ENCODE data around the gene CPNE7.
A peak's percentile ranks its signal among the peaks of the same experiment; 100 is the strongest.

CPNE7 gene

DNA sequence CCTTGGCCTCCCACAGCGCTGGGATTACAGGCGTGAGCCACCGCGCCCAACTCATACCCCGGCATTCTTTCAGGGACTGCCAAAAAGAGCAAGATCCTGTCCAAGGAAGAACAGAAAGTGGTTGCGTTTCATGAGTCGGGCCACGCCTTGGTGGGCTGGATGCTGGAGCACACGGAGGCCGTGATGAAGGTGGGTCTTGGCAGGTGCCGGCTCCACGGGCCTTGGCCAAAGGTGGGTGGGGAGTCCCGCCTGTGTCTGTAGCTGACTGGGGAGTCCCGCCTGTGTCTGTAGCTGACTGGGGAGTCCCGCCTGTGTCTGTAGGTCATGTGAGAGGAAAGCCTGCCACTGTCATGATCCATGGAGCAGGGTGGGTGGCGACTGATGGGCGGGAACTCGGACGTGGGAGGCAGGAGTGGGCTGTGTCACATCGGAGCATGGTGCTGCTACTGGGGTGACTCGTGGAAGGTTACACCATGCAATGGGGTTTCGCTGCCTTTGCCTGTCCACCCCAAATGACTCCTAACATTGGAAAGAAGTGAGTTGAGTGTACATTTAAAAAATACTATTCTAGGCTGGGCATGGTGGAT is 25.0 kb upstream of the CPNE7 start:
- DNase-seq, result no peak

DNA sequence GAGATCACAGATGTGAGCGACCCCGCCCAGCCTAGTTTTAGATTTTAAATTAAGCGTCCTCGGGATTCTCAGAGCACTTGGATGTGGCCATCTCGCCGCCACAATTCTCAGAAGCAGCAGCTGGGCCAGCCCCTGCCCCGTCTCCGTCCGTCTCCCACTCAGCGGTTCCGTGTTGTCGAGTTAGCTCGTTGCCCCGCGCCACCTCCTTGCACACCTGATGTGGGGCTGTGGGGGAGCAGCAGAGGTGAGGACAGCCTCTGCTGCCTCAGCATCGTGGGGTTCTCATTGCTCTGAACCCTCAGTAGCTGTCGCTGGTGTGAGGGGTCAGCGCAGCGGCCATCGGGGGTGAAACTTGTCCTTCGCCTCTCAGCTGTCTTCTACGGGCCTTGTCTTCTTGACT is 23.2 kb upstream of the CPNE7 start:
- no peak for DNase-seq

DNA sequence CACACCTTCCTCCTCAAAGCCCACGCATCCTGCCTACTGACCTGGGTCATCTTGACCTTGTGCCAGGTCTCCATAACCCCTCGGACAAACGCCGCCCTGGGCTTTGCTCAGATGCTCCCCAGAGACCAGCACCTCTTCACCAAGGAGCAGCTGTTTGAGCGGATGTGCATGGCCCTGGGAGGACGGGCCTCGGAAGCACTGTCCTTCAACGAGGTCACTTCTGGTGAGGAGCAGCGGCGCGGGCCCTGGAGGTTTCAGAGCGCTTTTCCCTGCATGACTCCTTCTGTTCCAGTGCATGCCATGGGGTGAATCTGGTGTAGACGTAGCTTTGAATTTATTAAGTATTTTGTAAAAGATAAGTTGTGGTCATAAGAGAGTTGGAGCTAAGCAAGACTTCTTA is 22.6 kb upstream of the CPNE7 start:
- no peak for DNase-seq

DNA sequence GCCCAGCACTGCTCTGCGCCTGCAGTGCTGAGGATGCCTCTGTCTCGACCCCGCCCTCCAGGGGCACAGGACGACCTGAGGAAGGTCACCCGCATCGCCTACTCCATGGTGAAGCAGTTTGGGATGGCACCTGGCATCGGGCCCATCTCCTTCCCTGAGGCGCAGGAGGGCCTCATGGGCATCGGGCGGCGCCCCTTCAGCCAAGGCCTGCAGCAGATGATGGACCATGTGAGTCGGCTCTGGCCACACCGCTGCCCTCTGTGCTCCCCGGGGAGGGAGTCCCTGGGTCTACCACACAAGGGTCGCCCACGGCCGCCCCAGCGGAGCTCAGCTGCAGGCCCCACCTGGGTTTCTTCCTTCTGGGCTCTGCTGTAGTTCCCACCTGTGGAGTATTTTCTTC is 21.8 kb upstream of the CPNE7 start:
- no peak for DNase-seq

DNA sequence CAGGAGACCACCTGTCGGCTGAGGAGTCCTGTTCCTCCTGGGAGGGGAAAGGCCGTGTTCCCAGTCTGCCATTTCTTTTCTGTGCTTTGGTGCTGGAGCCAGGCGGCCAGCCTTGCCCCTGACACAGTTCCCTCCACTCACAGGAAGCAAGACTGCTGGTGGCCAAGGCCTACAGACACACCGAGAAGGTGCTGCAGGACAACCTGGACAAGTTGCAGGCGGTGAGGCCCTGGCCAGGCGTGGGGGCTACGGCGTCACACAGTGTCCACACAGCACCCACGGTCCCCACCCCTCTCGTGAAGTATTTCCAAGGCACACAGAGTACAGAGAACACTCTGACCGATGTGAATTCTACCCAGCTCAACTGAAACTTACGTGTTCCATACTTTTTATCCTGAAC is 21.2 kb upstream of the CPNE7 start:
- DNase-seq, result no peak

DNA sequence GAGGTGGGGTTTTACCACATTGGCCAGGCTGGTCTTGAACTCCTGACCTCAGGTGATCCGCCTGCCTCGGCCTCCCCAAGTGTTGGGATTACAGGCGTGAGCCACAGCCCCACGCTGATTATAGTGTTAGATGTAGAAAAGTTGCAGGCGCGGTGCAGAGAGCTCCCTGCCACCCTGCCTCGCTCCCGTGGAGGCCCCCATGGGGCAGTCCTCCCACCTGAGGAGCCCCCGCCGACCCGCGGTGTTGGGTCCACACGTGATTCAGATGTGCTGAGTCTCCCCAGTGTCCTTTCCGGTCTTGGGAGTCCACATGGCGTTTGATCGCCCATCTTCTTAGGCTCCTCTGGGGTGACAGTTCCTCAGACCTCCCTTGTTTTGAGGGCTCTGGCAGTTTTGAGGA is 20.3 kb upstream of the CPNE7 start:
- no peak for DNase-seq

DNA sequence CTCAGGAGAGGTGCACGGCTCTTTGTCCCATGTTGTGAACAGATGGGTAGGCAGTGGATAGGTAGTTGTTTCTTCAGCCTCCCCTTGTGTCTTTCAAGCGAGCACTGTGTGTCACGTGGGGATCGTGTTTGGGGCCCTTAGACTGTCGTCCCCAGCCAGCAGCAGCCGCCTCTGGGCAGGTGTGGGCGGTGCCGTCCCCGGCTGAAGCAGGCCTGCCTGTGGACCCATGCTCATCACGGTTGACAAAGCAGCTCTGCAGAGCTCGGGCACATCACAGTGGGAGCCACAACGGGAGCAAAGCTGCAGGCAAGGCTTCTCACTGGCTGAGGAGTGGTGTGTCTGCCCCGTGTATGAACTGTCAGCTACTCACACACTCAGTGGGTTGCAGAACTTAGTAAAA is 19.8 kb upstream of the CPNE7 start:
- no peak for DNase-seq

DNA sequence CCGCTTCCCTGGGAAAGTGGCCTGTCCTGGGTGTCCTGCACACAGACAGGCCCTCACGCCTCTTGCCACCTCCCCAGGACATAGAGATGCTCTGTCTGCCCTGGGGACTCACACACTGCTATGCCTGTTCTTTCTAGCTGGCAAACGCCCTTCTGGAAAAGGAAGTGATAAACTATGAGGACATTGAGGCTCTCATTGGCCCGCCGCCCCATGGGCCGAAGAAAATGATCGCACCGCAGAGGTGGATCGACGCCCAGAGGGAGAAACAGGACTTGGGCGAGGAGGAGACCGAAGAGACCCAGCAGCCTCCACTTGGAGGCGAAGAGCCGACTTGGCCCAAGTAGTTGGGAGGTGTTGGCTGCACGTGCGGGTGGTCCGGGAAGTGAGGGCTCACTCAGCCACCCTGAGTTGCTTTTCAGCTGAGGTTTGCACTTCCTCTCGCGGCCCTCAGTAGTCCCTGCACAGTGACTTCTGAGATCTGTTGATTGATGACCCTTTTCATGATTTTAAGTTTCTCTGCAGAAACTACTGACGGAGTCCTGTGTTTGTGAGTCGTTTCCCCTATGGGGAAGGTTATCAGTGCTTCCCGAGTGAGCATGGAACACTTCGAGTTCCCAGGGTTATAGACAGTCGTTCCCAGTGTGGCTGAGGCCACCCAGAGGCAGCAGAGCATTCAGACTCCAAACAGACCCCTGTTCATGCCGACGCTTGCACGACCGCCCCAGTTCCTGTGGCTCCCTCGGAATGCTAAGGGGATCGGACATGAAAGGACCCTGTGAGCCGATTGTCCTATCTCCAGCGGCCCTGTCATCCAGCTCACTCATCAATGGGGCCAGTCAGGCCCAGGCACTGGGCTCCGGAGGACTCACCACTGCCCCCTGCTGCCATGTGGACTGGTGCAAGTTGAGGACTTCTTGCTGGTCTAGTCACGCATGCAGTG is 18.5 kb upstream of the CPNE7 start:
- DNase-seq, result no peak

DNA sequence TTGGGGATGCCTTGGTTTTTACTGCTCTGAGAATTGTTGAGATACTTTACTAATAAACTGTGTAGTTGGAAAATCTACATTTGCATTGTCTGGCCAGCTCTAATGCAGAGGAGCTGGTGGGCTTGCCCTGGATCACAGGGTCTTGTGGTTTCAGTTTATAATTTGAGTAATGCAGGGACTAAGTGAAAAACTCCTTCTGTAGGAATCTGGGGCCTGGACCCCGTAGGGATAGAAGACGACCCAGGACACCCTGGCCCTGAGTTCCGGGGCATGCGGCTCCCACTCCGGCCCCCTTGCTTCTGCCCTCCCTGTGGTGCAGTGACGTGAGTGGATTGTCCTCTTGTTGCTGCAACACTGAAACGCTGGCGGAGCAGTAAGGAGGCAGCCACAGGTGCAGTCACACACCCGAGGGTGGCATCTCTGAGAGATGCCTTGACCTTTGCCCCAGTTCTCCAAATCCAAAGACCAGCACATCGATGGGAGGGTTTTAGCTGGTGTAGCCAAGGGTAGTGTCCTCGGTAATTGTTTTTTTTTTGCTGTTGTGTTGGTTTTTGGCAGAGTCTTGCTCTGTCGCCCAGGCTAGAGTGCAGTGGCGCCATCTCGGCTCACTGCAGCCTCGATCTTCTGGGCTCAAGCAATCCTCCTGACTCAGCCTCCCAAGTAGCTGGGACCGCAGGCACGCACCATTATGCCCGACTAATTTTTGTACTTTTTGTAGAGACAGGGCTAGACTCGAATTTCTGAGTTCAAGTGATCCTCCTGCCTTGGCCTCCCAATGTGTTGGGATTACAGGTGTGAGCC is 17.7 kb upstream of the CPNE7 start:
- no peak for DNase-seq

DNA sequence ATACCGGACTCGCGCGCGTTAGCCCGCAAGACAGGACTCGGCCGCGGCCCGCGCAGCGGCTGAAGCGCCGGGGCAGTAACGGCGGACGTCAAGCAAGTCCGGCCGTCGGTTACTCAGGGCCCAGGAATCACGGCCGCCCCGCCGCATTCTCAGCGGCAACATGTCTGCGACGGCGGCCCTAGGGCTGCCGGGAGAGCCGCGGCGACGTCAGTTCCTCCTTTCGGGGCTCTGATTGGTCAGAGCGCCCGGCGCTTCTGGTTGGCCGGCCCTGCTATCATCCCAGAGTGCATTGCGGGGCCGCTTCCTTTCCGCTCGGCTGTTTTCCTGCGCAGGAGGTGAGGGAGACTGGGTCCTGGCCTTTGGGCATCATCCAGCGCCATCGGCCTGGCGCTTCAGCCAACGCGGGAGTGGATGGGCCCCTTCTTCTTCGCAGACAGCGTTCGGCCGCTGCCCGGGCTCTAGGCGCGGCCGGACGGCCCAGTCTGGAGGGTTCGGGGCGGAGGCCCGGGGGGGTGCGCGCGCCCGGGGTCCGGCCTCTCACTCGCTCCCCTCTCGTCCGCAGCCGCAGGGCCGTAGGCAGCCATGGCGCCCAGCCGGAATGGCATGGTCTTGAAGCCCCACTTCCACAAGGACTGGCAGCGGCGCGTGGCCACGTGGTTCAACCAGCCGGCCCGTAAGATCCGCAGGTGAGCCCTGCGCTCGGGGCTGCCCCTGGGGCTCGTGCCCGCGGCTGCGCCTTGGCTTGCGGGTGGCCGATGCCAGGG is 15.0 kb upstream of the CPNE7 start, which contains the start of gene RPL13:
TSS of gene RPL13 (plus strand) at position 305 of the 764 bp plus-strand sequence. CDS start at position 583, 278 bp downstream.
- DNase-seq, result peak; percentile 81 to 85

DNA sequence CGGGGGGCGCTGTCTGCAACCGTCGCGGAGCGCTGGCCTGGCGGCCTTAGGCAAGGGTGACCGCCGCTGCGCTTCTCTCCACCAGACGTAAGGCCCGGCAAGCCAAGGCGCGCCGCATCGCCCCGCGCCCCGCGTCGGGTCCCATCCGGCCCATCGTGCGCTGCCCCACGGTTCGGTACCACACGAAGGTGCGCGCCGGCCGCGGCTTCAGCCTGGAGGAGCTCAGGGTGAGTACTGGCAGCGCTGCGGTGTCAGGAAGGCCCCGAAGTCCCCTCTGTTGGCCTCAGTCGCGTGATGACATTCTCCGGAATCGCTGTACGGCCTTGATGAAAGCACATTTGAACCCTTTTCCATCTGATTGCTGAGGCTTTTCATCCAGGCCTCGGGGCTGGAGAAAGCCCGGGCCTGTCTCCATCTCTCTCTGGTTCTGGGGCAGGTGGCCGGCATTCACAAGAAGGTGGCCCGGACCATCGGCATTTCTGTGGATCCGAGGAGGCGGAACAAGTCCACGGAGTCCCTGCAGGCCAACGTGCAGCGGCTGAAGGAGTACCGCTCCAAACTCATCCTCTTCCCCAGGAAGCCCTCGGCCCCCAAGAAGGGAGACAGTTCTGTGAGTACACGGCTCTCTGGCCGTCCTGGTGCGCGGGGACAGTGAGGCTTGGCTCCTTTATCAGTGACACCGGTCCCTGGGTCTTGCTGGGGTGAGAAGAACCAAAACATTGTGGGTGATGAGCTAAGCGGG is 14.2 kb upstream of the CPNE7 start:
- DNase-seq, result no peak

DNA sequence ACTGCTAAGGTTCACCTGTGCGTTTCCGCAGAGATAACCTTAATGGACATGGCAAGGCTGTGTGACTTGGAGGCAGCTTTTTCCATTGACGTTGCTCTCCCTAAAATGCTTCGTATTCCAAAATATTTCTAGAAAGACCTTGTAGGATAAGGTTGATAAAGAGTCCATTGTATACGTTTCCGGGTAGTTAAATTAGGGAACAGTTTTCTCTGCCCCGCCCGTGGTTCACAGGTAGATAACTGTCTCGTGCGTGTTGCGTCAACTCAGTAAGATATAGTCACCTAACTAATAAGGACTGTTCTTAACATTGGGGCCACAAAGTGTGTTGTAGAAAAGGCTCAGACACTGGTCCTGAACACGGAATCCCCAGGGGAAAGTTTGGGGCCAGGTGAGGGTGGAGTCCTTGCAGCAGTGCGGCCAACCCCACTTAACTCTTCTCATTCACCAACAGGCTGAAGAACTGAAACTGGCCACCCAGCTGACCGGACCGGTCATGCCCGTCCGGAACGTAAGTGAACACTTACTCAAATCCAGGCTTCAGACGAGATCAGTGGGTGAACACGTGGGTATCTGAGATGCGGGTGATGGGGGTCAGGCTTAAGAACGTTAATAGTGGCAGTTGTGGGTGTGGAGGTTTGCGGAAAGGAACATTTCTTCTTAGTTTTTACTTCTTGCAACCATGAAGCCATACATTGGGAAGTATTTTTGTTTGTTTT is 13.5 kb upstream of the CPNE7 start:
- no peak for DNase-seq

DNA sequence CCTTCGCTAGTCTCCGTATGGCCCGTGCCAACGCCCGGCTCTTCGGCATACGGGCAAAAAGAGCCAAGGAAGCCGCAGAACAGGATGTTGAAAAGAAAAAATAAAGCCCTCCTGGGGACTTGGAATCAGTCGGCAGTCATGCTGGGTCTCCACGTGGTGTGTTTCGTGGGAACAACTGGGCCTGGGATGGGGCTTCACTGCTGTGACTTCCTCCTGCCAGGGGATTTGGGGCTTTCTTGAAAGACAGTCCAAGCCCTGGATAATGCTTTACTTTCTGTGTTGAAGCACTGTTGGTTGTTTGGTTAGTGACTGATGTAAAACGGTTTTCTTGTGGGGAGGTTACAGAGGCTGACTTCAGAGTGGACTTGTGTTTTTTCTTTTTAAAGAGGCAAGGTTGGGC is 12.6 kb upstream of the CPNE7 start:
- DNase-seq, result no peak

DNA sequence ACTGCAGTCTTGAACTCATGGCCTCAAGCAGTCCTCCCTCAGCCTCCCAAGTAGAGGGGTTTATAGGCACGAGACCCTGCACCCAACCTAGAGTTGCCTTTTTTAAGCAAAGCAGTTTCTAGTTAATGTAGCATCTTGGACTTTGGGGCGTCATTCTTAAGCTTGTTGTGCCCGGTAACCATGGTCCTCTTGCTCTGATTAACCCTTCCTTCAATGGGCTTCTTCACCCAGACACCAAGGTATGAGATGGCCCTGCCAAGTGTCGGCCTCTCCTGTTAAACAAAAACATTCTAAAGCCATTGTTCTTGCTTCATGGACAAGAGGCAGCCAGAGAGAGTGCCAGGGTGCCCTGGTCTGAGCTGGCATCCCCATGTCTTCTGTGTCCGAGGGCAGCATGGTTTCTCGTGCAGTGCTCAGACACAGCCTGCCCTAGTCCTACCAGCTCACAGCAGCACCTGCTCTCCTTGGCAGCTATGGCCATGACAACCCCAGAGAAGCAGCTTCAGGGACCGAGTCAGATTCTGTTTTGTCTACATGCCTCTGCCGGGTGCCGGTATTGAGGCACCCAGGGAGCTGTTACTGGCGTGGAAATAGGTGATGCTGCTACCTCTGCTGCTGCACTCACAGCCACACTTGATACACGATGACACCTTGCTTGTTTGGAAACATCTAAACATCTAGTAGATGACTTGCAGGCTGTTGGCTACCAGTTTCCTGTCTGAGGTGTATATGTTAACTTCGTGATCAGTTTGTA is 11.7 kb upstream of the CPNE7 start:
- no peak for DNase-seq

DNA sequence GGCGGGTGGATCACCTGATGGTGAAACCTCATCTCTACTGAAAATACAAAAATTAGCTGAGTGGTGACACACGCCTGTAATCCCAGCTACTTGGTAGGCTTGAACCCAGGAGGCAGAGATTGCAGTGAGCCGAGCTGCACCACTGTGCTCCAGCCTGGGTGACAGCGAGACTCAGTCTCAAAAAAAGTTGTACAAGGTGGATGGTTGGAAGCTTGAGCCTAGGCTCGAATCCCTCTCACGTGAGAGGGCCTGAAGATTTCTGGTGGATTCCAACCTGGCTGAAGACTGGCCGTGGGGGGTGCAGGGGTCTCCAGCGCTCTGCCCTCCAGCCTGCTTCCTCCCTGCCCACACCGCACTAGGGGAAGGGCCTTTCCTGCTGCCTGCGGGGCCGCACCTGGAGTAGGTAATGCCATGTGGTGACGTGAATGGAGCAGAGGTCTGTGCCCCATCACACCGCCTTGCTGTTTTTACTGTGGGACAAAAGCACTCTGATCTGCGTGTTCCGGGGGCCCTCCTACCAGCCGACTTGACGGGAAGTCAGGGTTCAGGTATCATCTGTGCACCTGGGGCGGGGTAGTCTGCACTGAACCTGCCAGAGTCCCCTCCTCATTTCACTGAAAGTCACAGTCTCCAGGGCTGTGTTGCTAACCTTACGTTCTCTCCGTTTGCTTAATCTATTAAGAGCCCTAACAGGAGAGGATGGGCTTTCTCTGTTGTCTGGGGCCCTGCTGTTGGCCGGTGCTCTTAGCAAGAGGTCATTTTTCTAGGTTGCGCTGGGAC is 10.9 kb upstream of the CPNE7 start:
- DNase-seq, result no peak

DNA sequence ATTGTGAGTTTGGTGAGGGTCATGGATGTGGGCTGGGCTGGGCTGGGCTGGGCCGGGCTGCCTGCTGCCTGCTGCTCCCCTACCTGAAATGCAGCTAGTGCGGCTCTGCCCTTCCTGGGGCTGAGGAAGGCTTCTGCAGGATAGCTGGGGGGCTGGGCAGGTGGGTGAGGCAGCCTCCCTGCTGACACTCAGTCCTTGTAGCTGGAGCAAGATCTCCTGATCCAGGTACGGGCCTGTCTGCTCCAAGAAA is 10.4 kb upstream of the CPNE7 start:
- DNase-seq, result no peak

DNA sequence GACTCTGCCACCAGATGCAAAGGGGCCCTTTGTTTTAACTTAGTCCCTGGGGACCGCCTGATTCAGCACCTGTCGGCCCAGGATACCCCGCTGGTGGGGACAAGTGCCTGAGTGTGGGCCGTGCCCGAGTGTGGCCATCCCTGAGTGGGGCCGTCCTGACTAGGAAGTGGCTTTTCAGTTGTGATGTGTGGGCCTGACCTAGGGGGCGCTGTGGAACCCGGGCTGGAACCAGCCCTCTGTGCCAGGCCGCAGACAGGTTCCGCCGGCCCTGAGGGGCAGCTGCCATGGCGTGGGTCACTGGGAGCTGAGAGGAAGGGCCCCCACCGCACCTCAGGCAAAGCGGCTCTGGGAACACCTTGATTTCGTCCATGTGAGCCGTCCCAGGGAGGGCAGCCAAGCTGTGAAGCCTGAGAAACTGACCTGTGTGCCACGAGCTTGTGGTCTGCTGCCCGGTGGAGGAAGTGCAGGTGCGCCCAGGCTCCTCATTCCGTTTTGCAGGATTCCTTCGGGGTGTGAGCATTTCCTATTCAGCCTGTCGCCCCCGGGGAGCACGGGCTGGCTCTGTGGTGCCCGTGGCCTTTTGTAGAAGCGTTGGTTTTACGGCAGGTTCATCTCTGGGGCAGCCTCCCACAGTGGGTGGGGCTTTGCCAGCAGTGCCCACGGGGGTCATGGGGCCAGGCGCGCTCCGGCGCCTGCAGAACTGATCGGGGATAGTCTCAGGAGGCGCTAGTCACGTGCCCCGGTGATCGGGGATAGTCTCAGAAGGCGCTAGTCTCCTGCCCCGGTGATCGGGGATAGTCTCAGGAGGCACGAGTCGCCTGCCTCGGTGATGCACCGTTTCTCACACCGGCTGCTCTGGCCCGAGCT is 9.8 kb upstream of the CPNE7 start:
- no peak for DNase-seq

DNA sequence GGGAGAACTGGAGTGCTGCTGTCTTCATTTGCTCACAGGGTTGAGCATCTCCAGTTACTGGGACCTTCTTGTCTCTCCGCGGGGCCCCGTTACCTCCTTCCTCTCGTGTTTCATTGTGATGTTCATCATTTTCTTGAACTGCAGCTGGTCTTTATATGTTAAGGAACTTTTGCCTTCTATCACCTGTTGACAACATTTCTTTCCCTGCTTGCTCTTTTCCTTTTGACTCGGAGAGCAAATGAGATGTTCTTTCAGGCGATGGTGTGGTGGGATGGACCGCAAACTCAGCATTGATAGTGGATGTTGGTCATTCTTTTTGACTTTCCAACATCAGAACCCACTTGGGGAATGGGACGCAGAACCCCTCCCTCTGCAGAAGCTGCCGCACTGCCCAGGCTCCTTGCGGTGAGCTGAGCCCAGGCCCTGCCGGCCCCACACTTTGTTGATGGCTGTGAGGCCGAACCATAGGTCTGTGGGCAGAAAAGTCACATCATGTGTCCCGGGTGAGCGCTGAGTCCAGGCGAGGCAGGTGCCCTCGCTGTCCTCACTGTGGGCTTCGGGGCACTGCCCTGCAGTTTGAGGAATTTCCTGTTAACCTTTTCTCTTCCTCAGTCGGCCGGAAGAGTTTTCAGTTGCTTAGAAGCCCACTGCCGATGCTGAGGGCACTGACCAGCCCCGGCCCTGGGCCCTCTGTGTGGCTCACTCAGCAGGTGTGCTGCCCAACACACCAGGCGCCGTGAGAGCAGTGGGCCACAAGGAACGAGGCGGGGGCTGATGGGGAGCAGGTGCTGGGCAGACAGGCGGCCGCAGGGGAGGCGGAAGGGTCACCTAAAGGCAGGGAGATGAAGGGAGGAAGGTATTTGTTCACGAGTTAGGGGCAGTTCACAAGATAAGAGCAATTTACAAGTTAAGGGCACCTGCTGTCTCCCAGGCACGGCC is 7.6 kb upstream of the CPNE7 start:
- DNase-seq, result no peak

All from NCI-H1930 (cell line).